ENCODE data around the gene TIAM1.

Gene TIAM1

DNA sequence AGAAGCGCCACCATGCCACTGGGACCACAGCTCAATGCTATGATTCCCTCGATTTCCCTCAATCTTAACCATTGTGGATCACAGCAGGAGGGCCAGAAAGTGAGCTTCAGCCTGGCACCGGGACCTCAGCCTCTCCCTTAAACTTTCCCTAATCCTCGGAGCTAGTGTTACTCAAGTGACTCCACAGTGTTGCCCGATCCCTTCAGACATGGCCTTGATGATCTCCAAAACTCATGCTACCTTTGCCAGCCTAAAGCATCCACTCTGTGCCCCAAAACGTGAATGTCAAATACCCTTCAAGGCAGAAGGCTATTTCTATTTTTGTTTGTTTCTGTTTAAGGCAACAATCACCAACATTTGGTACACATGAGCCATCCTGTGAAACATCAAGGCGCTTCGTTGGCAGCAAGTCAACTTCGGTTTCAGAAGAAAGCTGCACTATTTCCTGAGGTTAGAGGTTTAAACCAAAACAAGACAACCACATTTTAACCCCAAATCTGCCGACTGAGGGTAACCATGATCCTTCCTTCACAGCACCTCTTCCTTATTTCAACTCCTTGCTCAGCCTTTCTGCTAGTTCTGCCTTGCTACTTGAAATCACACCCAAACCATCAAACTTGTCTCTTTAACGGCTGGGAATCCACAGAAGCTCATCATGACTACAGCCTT is 211.4 kb downstream of the TIAM1 start:
- peak; percentile 28 for DNase-seq (ENCODE audit: low read depth)
- no peak overlapping the region for H3K4me3 ChIP-seq (replicated peaks; ENCODE audit: low read depth, low read length)
- TF ChIP-seq, protein P1, sequence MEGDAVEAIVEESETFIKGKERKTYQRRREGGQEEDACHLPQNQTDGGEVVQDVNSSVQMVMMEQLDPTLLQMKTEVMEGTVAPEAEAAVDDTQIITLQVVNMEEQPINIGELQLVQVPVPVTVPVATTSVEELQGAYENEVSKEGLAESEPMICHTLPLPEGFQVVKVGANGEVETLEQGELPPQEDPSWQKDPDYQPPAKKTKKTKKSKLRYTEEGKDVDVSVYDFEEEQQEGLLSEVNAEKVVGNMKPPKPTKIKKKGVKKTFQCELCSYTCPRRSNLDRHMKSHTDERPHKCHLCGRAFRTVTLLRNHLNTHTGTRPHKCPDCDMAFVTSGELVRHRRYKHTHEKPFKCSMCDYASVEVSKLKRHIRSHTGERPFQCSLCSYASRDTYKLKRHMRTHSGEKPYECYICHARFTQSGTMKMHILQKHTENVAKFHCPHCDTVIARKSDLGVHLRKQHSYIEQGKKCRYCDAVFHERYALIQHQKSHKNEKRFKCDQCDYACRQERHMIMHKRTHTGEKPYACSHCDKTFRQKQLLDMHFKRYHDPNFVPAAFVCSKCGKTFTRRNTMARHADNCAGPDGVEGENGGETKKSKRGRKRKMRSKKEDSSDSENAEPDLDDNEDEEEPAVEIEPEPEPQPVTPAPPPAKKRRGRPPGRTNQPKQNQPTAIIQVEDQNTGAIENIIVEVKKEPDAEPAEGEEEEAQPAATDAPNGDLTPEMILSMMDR (IDR thresholded peaks at IDR 0.05; ENCODE audit: low read length, missing control alignments) = no peak

DNA sequence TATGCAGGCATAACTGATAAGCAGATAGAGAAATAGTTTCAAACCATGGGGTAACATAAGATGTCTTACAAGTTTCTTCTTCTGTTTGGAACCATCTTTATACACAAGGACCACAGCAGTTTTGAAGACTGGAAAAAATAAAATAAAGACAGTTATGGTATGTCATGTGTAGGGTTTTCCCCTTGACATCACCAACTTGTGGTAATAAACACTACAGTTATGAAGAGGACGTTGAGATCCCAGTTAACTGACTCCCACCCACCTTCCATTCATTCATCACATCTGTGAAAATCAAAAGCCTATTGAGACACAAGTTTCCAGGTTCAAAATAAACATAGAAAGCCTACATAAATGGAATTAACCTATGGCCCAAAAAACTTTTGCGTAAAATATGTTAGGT is 213.2 kb downstream of the TIAM1 start:
- H3K4me3 ChIP-seq (replicated peaks; ENCODE audit: low read depth, low read length) = no peak overlapping the region
- no peak for DNase-seq (ENCODE audit: low read depth)
- TF ChIP-seq, protein P1 (IDR thresholded peaks at IDR 0.05; ENCODE audit: low read length, missing control alignments) = no peak

DNA sequence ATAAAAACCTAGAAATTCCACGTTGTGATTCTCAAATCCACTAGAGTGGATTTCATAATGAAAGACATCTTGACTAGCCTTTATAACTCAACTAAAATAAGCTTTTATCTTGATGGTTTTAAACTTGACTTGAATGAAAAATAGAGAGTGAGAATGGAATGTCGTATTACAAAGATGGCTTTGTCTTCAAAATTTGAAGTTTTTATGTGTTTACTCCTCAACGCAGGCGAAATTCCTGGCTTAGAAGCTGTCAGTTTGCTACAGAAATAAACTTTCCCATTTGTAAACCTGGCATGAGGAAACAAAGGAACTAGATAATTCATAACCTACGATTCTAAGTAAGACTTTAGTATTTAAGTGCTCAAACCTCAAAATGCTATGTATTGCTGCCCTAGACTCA is 215.8 kb downstream of the TIAM1 start:
- DNase-seq (ENCODE audit: low read depth) = no peak
- no peak overlapping the region for H3K4me3 ChIP-seq (replicated peaks; ENCODE audit: low read depth, low read length)
- TF ChIP-seq, protein P1 (IDR thresholded peaks at IDR 0.05; ENCODE audit: low read length, missing control alignments) = no peak

DNA sequence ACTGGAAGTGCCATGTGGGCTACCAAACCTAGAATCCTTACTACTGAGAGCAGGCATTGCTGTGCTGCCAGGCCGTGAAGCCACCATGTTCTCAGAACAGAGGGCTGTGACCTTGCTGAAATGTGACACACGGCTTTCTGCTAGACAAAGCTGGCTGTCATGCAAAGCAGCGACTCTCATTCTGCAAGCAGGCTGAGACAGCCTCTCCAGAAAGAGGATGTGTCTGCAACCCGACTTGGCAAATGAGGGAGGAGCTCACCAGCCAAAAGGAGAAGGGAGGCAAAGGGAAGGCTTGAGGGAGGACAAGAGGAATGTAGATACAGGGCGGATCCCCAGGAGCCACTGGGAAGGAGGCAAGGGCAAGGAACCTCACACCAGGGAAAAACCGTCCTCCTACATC is 220.1 kb downstream of the TIAM1 start:
- DNase-seq (ENCODE audit: low read depth) = no peak
- TF ChIP-seq, protein P1 (IDR thresholded peaks at IDR 0.05; ENCODE audit: low read length, missing control alignments) = no peak
- H3K4me3 ChIP-seq (replicated peaks; ENCODE audit: low read depth, low read length) = no peak overlapping the region

DNA sequence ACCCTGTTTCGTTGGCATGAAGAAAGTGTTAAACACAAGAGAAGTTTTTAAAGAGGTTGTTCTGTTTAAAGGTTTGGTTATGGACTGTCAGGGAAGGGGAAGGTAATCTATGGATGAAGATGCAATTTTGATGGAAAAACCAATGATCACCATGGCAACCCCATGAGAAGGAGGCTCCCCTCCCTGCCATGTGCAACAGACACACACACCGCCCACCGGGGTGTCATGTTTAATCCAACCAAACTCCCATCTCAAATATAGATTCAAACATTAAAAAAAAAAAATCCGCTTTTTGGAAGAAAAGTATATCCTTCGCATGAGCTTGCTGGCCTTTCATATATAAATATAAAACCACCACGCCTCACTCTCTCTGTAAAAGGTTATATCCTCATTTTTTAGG is 224.9 kb downstream of the TIAM1 start:
- DNase-seq (ENCODE audit: low read depth) = no peak
- TF ChIP-seq, protein P1 (IDR thresholded peaks at IDR 0.05; ENCODE audit: low read length, missing control alignments) = no peak
- H3K4me3 ChIP-seq (replicated peaks; ENCODE audit: low read depth, low read length) = no peak overlapping the region

DNA sequence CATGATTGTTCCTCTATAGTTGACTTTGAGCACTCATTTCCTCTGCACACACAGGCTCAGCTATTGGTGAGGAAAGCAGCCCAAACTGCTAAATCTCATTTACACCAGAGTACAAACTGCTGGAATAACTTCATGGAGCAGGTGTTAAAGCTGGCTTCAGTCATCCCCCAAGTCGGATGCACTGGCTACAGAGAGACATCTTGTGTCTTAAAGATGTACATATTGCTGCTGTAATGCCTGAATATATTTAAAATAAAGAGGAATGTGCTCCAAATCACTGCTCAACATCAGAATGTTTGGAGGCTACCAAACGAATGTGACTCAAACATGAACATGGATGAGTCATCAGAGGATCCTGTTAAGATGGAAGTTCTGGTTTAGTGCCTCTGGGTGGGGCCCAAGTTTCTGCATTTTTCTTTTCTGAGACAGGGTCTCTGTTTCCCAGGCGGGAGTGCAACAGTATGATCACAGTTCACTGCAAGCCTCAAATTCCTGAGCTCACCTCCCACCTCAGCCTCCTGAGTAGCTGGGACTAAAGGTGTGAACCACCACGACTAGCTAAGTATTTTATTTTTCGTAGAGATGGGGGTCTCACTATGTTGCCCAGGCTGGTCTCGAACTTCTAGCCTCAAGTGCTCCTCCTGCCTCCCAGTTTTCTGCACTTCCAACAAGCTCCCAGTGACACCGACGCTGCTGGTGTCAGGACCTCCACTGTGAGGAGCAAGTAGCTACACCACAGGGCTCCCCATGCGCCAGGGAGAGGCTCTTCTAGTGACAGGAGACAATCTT is 226.7 kb downstream of the TIAM1 start:
- DNase-seq (ENCODE audit: low read depth) = peak; percentile 71
- no peak overlapping the region for H3K4me3 ChIP-seq (replicated peaks; ENCODE audit: low read depth, low read length)
- TF ChIP-seq, protein P1 (IDR thresholded peaks at IDR 0.05; ENCODE audit: low read length, missing control alignments) = peak; percentile 9

All from fibroblast of pulmonary artery (primary cell).